Gastroesophageal sphincter (tissue), 4 donors: ENCODE data around the gene PCDHGA1. TPM values are rescaled to one million over a fixed set of nuclear protein-coding genes. Genes with fewer than 3 reads are reported as not detected.
"Not testable (repeated sequence)": the region's sequence is repeated elsewhere in the genome, so short reads cannot be mapped to it uniquely, and the experiment has no call there.

Experiments used
- ATAC-seq: fragments of 150-250 bp; one replicate; pipeline ENCODE4 v1.9.1; 2016; ENCODE audit warnings: mild to moderate bottlenecking, moderate library complexity
- H3K27ac ChIP-seq, 4 donors: fragments of 200-600 bp; sonication (generic) in 3 of 4; 1 replicate in 3 of 4; 2 replicates in 1 of 4; pipeline ENCODE4 v1.5.1; 2016 to 2019
- H3K27me3 ChIP-seq: fragments of 200-600 bp; sonication (generic); one replicate; pipeline ENCODE4 v1.5.1; 2019
- H3K36me3 ChIP-seq, 2 donors: fragments of 200-600 bp; sonication (generic); one replicate each; pipeline ENCODE4 v1.5.1; 2019; ENCODE audit warnings: control low read depth in 1 of 2
- H3K4me1 ChIP-seq, 3 donors: fragments of 200-600 bp; sonication (generic); 1 replicate in 2 of 3; 2 replicates in 1 of 3; pipeline ENCODE4 v1.5.1; 2016 to 2019; ENCODE audit warnings: control low read depth in 2 of 3
- H3K4me3 ChIP-seq, 2 donors: fragments of 200-600 bp; sonication (generic); one replicate each; pipeline ENCODE4 v1.5.1; 2019; ENCODE audit warnings: mild to moderate bottlenecking in 1 of 2, moderate library complexity in 1 of 2
- H3K9me3 ChIP-seq, 3 donors: fragments of 200-600 bp; sonication (generic); one replicate each; pipeline ENCODE4 v1.5.1; 2017 to 2019; ENCODE audit warnings: control low read depth in 2 of 3
- EP300 ChIP-seq: sonication (generic); formaldehyde crosslinking; IDR thresholded peaks from one replicate; pipeline ENCODE4 v1.6.1; 2017; ENCODE audit warnings: antibody characterized with exemption, mild to moderate bottlenecking
- POLR2A ChIP-seq, 2 donors: fragments of 450-650 bp; IDR thresholded peaks; one replicate each; pipeline ENCODE4 v1.6.1; 2017; ENCODE audit warnings: antibody characterized with exemption in 2 of 2, mild to moderate bottlenecking in 2 of 2, moderate library complexity in 1 of 2
- POLR2AphosphoS5 ChIP-seq: sonication (generic); formaldehyde crosslinking; IDR thresholded peaks from one replicate; pipeline ENCODE4 v1.6.1; 2017; ENCODE audit warnings: antibody characterized with exemption
- WGBS, 2 donors: methylation state at CpG; one replicate each; pipeline ENCODE4 v1.1.5; 2018; ENCODE audit warnings: low coverage in 1 of 2; 5-methylcytosine and 5-hydroxymethylcytosine counted together
- total RNA-seq, 4 donors: library from RNA; depleted of rRNA; stranded (reverse); fragments of >200 nt; gene quantifications; one replicate each; pipeline ENCODE4 v1.1.0, GENCODE V29; 2016
- TF ChIP-seq, protein P1 (sequence below), 4 experiments: fragments of 200-600 bp in 2 of 4; fragments of 450-650 bp in 2 of 4; sonication (generic) in 1 of 4; IDR thresholded peaks; one replicate each; pipeline ENCODE4 v1.5.1; 2017 to 2019; ENCODE audit warnings: antibody characterized with exemption in 4 of 4, mild to moderate bottlenecking in 2 of 4, moderate library complexity in 2 of 4

The PCDHGA1 gene
- total RNA-seq, 4 donors from 2014 or later = 0.67 to 1.3 (median 1.1) TPM

DNA sequence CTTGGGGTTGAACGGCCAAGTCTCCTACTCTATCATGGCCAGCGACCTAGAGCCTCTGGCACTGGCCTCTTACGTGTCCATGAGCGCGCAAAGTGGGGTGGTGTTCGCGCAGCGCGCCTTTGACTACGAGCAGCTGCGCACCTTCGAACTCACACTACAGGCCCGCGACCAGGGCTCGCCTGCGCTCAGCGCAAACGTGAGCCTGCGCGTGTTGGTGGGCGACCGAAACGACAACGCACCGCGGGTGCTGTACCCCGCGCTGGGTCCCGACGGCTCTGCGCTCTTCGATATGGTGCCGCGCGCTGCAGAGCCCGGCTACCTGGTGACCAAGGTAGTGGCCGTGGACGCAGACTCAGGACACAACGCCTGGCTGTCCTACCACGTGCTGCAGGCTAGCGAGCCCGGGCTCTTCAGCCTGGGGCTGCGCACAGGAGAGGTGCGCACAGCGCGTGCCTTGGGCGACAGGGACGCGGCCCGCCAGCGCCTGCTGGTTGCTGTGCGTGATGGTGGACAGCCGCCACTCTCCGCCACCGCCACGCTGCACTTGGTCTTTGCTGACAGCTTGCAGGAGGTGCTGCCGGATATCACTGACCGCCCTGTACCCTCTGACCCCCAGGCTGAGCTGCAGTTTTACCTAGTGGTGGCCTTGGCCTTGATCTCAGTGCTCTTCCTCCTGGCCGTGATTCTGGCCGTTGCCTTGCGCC lies 69.4 kb downstream of the PCDHGA1 start:
- no peak for ATAC-seq
- Histone ChIP-seq H3K36me3 (peaks cover 0 to 10% of the 10 kb centered on the region in 2 donors), H3K4me3 (no peak overlapping the region), H3K4me1 (peaks cover 0 to 4% (median 0%) of the 10 kb centered on the region in 3 donors), H3K27ac (no peak overlapping the region), H3K27me3 (peaks cover 8% of the 10 kb centered on the region), H3K9me3 (peaks cover 3 to 96% (median 9%) of the 10 kb centered on the region in 3 donors)
- TF ChIP-seq EP300 (no peak), POLR2A (IDR thresholded peaks at IDR 0.05) (no peak), POLR2AphosphoS5 (no peak)
- TF ChIP-seq, protein P1, sequence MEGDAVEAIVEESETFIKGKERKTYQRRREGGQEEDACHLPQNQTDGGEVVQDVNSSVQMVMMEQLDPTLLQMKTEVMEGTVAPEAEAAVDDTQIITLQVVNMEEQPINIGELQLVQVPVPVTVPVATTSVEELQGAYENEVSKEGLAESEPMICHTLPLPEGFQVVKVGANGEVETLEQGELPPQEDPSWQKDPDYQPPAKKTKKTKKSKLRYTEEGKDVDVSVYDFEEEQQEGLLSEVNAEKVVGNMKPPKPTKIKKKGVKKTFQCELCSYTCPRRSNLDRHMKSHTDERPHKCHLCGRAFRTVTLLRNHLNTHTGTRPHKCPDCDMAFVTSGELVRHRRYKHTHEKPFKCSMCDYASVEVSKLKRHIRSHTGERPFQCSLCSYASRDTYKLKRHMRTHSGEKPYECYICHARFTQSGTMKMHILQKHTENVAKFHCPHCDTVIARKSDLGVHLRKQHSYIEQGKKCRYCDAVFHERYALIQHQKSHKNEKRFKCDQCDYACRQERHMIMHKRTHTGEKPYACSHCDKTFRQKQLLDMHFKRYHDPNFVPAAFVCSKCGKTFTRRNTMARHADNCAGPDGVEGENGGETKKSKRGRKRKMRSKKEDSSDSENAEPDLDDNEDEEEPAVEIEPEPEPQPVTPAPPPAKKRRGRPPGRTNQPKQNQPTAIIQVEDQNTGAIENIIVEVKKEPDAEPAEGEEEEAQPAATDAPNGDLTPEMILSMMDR (IDR thresholded peaks at IDR 0.05) = no peak
- WGBS, 2 donors = 40% methylated on average over 3 of the region's 61 CpGs; no CpG with 5 or more reads in 1 of the 2 donors

DNA sequence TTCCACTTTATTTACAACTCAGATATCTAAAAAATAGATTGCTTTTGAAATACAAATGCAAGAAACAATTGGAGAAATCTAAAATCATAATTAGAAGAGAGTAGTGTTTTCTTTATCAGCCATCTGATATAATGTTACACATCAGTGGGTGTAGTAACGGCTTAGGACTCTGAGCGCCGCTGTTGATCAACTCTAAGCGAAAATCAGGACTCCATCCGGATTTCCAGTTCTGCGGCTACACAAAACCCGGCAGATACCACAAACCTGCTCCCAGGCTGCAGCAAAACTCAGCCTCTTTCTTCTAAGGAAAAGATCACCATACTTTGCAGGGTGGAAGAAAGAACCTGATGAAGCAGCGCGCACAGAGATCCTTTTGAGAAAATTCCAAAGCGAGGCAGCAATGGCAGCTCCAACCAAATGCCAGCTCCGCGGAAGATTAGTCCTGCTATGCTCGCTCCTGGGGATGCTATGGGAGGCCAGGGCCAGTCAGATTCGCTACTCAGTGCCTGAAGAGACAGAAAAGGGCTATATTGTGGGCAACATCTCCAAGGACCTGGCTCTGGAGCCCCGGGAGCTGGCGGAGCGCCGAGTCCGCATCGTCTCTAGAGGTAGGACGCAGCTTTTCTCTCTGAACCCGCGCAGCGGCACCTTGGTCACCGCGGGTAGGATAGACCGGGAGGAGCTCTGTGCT lies 72.4 kb downstream of the PCDHGA1 start, which contains the start of gene PCDHGA9:
TSS of gene PCDHGA9 (plus strand) at position 226 of the 691 bp plus-strand sequence. CDS start at position 401, 175 bp downstream.
- Histone ChIP-seq H3K4me1 (peaks cover 0 to 4% (median 0%) of the 10 kb centered on the region in 3 donors), H3K27ac (no peak within 1 kb of the TSS), H3K9me3 (peaks cover 3 to 95% (median 15%) of the 10 kb centered on the region in 3 donors), H3K27me3 (peaks cover 8% of the 10 kb centered on the region), H3K36me3 (peaks cover 0 to 17% of the 10 kb centered on the region in 2 donors), H3K4me3 (peak within 1 kb of the TSS; percentile 8 to 34)
- 13 to 14% methylated on average over 16 to 20 of the region's 27 CpGs for WGBS, 2 donors
- ATAC-seq = no peak
- no peak for TF ChIP-seq POLR2A (IDR thresholded peaks at IDR 0.05)
- TF ChIP-seq, protein P1 (IDR thresholded peaks at IDR 0.05) = peak in 1 of 4 experiments; percentile 23
- no peak for TF ChIP-seq POLR2AphosphoS5

DNA sequence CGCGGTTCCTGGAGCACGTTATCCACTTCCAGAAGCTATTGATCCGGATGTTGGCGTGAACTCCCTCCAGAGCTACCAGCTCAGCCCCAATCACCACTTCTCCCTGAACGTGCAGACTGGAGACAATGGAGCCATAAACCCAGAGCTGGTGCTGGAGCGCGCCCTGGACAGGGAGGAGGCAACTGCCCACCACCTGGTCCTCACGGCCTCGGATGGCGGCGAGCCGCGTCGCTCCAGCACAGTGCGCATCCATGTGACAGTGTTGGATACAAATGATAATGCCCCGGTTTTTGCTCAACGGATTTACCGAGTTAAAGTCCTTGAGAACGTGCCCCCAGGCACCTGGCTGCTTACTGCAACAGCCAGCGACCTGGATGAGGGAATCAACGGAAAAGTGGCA lies 73.1 kb downstream of the PCDHGA1 start:
- Histone ChIP-seq H3K36me3 (peaks cover 0 to 22% of the 10 kb centered on the region in 2 donors), H3K4me3 (peak overlapping the region in 1 of 2 donors; percentile 34), H3K9me3 (peaks cover 3 to 98% (median 15%) of the 10 kb centered on the region in 3 donors)

DNA sequence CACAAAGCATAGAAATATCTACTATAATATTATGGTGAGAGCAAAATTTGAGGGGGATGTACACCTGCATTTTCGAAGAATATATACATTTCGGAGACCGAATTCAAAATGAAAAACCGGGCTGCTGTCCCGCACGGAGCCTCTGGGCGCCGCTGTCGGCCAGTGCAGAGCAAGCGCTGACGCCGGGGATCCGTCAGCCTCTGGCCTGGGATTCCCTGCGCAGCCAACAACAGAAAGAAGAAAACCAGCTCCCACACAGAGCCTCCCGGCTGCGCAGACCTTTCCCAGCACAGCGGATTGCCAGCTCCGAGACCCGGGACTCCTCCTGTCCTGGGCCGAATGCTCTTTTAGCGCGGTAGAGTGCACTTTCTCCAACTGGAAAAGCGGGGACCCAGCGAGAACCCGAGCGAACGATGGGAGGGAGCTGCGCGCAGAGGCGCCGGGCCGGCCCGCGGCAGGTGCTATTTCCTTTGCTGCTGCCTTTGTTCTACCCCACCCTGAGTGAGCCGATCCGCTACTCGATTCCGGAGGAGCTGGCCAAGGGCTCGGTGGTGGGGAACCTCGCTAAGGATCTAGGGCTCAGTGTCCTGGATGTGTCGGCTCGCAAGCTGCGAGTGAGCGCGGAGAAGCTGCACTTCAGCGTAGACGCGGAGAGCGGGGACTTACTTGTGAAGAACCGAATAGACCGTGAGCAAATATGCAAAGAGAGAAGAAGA lies 77.6 kb downstream of the PCDHGA1 start, which contains the start of gene PCDHGB6:
TSS of gene PCDHGB6 (plus strand) at position 232 of the 716 bp plus-strand sequence. CDS start at position 414, 182 bp downstream.
- H3K36me3 ChIP-seq = peaks cover 0 to 33% of the 10 kb centered on the region in 2 donors
- H3K4me1 ChIP-seq, H3K27me3 ChIP-seq, ATAC-seq: not testable (repeated sequence)
- TF ChIP-seq, protein P1 (IDR thresholded peaks at IDR 0.05) = peak in 3 of 4 experiments; percentile 23 to 55 (median 33)
- peaks cover 0 to 99% (median 21%) of the 10 kb centered on the region in 3 donors for H3K9me3 ChIP-seq
- H3K27ac ChIP-seq = peak within 1 kb of the TSS in 2 of 4 donors; percentile 35 to 48
- WGBS, 2 donors = 10 to 20% methylated on average over 15 to 18 of the region's 51 CpGs
- peak within 1 kb of the TSS; percentile 16 to 41 for H3K4me3 ChIP-seq

More for the DNA sequence above, 73.1 kb downstream of the PCDHGA1 start:
- 21 to 25% methylated on average over 5 to 22 of the region's 22 CpGs for WGBS, 2 donors
- TF ChIP-seq, protein P1 (IDR thresholded peaks at IDR 0.05) = no peak
- no peak for TF ChIP-seq POLR2AphosphoS5
- no peak for TF ChIP-seq EP300
- TF ChIP-seq POLR2A (IDR thresholded peaks at IDR 0.05) = no peak
- peaks cover 0 to 4% (median 0%) of the 10 kb centered on the region in 3 donors for H3K4me1 ChIP-seq
- ATAC-seq = no peak
- peaks cover 8% of the 10 kb centered on the region for H3K27me3 ChIP-seq
- no peak overlapping the region for H3K27ac ChIP-seq
